Smooth muscle cell (in vitro differentiated cells): Measurements from ENCODE around the gene HLA-DMA. TPM values are rescaled to one million over a fixed set of nuclear protein-coding genes. Genes with fewer than 3 reads are reported as not detected.

Experiments used
- DNase-seq: peaks from one replicate; lab custom pipeline; 2025; ENCODE audit not compliant: unreplicated experiment; lab: John Stamatoyannopoulos, UW
- H2AFZ ChIP-seq: fragments of 200-600 bp; sonication (generic); 2 replicates; pipeline ENCODE4 v1.6.0; 2016; ENCODE audit warnings: antibody characterized with exemption, low read depth, mild to moderate bottlenecking
- H3F3A ChIP-seq: fragments of 200-600 bp; sonication (generic); 2 replicates; pipeline ENCODE4 v1.6.0; 2017; ENCODE audit warnings: antibody characterized with exemption, low read depth
- H3K27ac ChIP-seq: fragments of 200-600 bp; sonication (generic); 2 replicates; pipeline ENCODE4 v1.5.1; 2016; ENCODE audit warnings: low read depth, mild to moderate bottlenecking
- H3K27me3 ChIP-seq: fragments of 200-600 bp; sonication (generic); 2 replicates; pipeline ENCODE4 v1.6.1; 2016; ENCODE audit warnings: low read depth, mild to moderate bottlenecking
- H3K36me3 ChIP-seq: fragments of 200-600 bp; sonication (generic); 2 replicates; pipeline ENCODE4 v1.5.1; 2016; ENCODE audit warnings: low read depth
- H3K4me1 ChIP-seq: fragments of 200-600 bp; sonication (generic); 2 replicates; pipeline ENCODE4 v1.5.1; 2016; ENCODE audit warnings: low read depth
- H3K4me2 ChIP-seq: fragments of 200-600 bp; sonication (generic); 2 replicates; pipeline ENCODE4 v1.6.0; 2016; ENCODE audit warnings: mild to moderate bottlenecking
- H3K4me3 ChIP-seq: fragments of 200-600 bp; sonication (generic); 2 replicates; pipeline ENCODE4 v1.5.1; 2016; ENCODE audit warnings: mild to moderate bottlenecking
- H3K79me2 ChIP-seq: fragments of 200-600 bp; sonication (generic); 2 replicates; pipeline ENCODE4 v1.6.0; 2016; ENCODE audit warnings: low read depth, mild to moderate bottlenecking
- H3K9ac ChIP-seq: fragments of 200-600 bp; sonication (generic); 2 replicates; pipeline ENCODE4 v1.6.0; 2016; ENCODE audit warnings: low read depth
- H3K9me3 ChIP-seq: fragments of 200-600 bp; sonication (generic); replicated peaks from 2 replicates; pipeline ENCODE4 v1.5.1; 2016; ENCODE audit warnings: low read depth
- H4K20me1 ChIP-seq: fragments of 200-600 bp; sonication (generic); 2 replicates; pipeline ENCODE4 v1.6.0; 2016; ENCODE audit warnings: low read depth
- WGBS: methylation state at CpG from one replicate; pipeline ENCODE4 v1.1.7; 2016; ENCODE audit warnings: low lambda C conversion rate; 5-methylcytosine and 5-hydroxymethylcytosine counted together
- polyA plus RNA-seq: library from polyadenylated mRNA; unstranded; fragments of >200 nt; fragmentation: Nextera tagmentation; extraction: Ambion mirVana; gene quantifications from 2 replicates; pipeline ENCODE4 v1.2.1, GENCODE V29; 2016
- total RNA-seq: library from RNA; depleted of rRNA; stranded (reverse); fragments of >200 nt; gene quantifications from 2 replicates; pipeline ENCODE4 v1.2.3, GENCODE V29; 2014
- TF ChIP-seq, protein P1 (sequence below): fragments of 200-600 bp; sonication (generic); IDR thresholded peaks from 2 replicates; pipeline ENCODE4 v1.5.1; 2017; ENCODE audit warnings: borderline replicate concordance, mild to moderate bottlenecking, antibody characterized with exemption; ENCODE audit not compliant: insufficient read depth, poor library complexity, severe bottlenecking

HLA-DMA gene
- total and polyA plus RNA-seq, 2 experiments from 2014 or later, result 3.1 to 4.0 TPM

- H3K27me3 ChIP-seq, result peaks cover 55% of the 10 kb centered on the region
- TF ChIP-seq, protein P1, sequence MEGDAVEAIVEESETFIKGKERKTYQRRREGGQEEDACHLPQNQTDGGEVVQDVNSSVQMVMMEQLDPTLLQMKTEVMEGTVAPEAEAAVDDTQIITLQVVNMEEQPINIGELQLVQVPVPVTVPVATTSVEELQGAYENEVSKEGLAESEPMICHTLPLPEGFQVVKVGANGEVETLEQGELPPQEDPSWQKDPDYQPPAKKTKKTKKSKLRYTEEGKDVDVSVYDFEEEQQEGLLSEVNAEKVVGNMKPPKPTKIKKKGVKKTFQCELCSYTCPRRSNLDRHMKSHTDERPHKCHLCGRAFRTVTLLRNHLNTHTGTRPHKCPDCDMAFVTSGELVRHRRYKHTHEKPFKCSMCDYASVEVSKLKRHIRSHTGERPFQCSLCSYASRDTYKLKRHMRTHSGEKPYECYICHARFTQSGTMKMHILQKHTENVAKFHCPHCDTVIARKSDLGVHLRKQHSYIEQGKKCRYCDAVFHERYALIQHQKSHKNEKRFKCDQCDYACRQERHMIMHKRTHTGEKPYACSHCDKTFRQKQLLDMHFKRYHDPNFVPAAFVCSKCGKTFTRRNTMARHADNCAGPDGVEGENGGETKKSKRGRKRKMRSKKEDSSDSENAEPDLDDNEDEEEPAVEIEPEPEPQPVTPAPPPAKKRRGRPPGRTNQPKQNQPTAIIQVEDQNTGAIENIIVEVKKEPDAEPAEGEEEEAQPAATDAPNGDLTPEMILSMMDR, result no peak
- no peaks in the 10 kb centered on the region for H3K9me3 ChIP-seq
- H3K4me2 ChIP-seq, result no peak overlapping the region
- H3K27ac ChIP-seq, result no peak overlapping the region
- no peak overlapping the region for H3K9ac ChIP-seq
- H4K20me1 ChIP-seq, result no peaks in the 10 kb centered on the region
- H3K4me1 ChIP-seq, result no peaks in the 10 kb centered on the region
- no peaks in the 10 kb centered on the region for H3F3A ChIP-seq
- no peak for DNase-seq
- H2AFZ ChIP-seq, result no peak overlapping the region
- WGBS, result 90% methylated on average over 12 of the region's 12 CpGs
- H3K36me3 ChIP-seq, result no peaks in the 10 kb centered on the region
- no peak overlapping the region for H3K4me3 ChIP-seq
- H3K79me2 ChIP-seq, result no peaks in the 10 kb centered on the region
Observed at GRCh38 chr6:32936239-32937152, 16.4 kb downstream of the HLA-DMA start.

DNA sequence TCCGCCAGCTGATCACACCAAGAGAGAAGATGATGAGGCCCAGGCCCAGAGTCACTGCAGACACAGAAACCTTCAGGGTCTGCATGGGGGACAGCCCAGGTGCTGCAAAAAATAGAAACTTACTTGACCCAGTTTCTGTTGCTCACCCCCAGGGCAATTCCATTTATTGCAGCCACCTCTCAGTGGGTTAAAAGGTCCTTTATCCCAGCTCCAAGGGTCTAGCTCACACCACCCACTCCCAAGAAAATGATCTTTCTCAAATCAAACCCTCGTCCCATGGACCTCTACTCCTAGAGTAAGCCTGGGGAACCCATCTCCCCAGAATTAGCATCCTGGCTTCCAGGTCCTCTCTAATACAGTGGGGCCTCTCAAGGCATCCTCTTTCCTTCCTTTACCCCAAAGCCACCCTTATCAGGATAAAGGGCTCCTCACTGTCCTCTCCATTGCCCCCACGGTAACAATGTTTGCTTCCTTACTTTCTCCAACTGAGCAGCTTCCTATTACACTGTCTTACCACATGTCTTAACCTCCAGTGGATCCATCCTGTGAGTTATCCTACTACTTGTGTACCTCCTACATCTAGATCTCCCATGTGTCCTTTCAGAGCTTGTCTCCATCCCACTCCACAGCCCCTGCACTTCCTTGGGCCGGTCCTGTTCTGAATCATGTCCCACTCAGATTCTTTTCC, 17.2 kb downstream of the HLA-DMA start:
- Histone ChIP-seq H3K4me3 (no peak overlapping the region), H3K79me2 (no peaks in the 10 kb centered on the region), H3K27ac (no peak overlapping the region), H3K9ac (no peak overlapping the region), H3K4me2 (no peak overlapping the region), H2AFZ (no peak overlapping the region), H3K27me3 (peaks cover 63% of the 10 kb centered on the region), H3K9me3 (no peaks in the 10 kb centered on the region), H3K36me3 (no peaks in the 10 kb centered on the region), H4K20me1 (no peaks in the 10 kb centered on the region), H3F3A (no peaks in the 10 kb centered on the region), H3K4me1 (no peaks in the 10 kb centered on the region)
- TF ChIP-seq, protein P1, result no peak
- 76% methylated on average over 4 of the region's 4 CpGs for WGBS
- no peak for DNase-seq

- H3K4me3 ChIP-seq, result no peak overlapping the region
Observed at GRCh38 chr6:32933661-32934085, 19.2 kb downstream of the HLA-DMA start.

More at GRCh38 chr6:32933661-32934085, 19.2 kb downstream of the HLA-DMA start:
- Histone ChIP-seq H3K4me1 (no peaks in the 10 kb centered on the region), H3K36me3 (no peaks in the 10 kb centered on the region), H3K79me2 (no peaks in the 10 kb centered on the region), H4K20me1 (no peaks in the 10 kb centered on the region), H3K27ac (no peak overlapping the region), H3F3A (no peaks in the 10 kb centered on the region), H3K4me2 (no peak overlapping the region), H3K9ac (no peak overlapping the region), H3K27me3 (peaks cover 75% of the 10 kb centered on the region), H3K9me3 (no peaks in the 10 kb centered on the region), H2AFZ (no peak overlapping the region)
- WGBS, result 5% methylated on average over 3 of the region's 3 CpGs
- TF ChIP-seq, protein P1, result peak; percentile 79
- peak; percentile 18 for DNase-seq
